Measurements from ENCODE around the gene BCL2. TPM values are rescaled to one million over a fixed set of nuclear protein-coding genes. Genes with fewer than 3 reads are reported as not detected.

Gene BCL2
- total and polyA plus RNA-seq, 7 donors, result 1.1 to 27.0 (median 8.9) TPM

DNA sequence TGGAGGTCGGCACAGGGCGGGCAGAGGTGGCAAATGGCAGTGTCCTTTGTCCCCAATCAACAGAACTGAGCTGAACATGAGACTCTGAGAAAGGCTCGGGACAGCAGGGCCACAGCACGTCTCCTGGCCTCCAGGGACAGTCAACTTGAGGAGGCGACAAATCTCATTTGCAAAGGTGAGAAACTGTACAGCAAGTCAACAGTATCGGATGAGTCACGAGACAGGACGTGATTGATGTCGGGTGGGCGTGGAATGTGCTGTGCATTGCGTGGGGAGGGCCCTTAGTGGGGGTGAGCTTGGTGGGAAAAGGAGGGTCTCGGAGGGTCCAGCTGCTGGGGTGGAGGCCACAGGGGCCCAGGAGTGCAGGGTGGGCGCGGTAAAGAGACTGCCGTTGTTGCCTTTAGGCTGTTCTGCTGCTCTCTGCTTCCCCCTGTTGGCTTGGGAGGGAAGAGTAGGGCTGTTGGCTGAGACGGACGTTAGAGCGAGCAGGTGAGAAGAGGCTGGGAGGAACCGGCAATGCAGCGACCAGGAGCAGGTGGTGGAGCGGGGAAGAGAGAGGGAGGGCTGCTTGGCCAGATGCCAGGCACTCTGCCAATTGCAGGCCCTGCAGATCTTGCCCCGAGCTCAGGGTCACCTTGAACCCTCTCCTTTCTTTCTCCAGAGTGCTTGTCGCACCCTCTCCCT is 164.3 kb downstream of the BCL2 start:
- intact Hi-C loops (cut with DNase I), result loop anchor here in 1 of 2 donors (5.0 kb wide), 5 partner anchors 37 to 162 kb away; partner anchors contain the start of gene BCL2
- Histone ChIP-seq H3K27ac (peak overlapping the region; percentile 82), H3K9me3 (no peaks in the 10 kb centered on the region), H3K4me1 (peaks cover 35% of the 10 kb centered on the region), H3K36me3 (ENCODE audit: insufficient read depth in 1 of 2, low read depth in 1 of 2) (no peaks in the 10 kb centered on the region), H3K27me3 (ENCODE audit: insufficient read depth in 3 of 3, low read length in 2 of 3) (no peaks in the 10 kb centered on the region), H3K4me3 (peak overlapping the region; percentile 54)
- 22 to 34% (median 25%) methylated on average over 22 to 23 of the region's 23 CpGs for WGBS, 3 donors
- DNase-seq (peak; percentile 60 to 82), ATAC-seq (peak; percentile 86 to 92 (median 89))
- TF ChIP-seq, protein P1, sequence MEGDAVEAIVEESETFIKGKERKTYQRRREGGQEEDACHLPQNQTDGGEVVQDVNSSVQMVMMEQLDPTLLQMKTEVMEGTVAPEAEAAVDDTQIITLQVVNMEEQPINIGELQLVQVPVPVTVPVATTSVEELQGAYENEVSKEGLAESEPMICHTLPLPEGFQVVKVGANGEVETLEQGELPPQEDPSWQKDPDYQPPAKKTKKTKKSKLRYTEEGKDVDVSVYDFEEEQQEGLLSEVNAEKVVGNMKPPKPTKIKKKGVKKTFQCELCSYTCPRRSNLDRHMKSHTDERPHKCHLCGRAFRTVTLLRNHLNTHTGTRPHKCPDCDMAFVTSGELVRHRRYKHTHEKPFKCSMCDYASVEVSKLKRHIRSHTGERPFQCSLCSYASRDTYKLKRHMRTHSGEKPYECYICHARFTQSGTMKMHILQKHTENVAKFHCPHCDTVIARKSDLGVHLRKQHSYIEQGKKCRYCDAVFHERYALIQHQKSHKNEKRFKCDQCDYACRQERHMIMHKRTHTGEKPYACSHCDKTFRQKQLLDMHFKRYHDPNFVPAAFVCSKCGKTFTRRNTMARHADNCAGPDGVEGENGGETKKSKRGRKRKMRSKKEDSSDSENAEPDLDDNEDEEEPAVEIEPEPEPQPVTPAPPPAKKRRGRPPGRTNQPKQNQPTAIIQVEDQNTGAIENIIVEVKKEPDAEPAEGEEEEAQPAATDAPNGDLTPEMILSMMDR (IDR thresholded peaks at IDR 0.05), result peak; percentile 76

DNA sequence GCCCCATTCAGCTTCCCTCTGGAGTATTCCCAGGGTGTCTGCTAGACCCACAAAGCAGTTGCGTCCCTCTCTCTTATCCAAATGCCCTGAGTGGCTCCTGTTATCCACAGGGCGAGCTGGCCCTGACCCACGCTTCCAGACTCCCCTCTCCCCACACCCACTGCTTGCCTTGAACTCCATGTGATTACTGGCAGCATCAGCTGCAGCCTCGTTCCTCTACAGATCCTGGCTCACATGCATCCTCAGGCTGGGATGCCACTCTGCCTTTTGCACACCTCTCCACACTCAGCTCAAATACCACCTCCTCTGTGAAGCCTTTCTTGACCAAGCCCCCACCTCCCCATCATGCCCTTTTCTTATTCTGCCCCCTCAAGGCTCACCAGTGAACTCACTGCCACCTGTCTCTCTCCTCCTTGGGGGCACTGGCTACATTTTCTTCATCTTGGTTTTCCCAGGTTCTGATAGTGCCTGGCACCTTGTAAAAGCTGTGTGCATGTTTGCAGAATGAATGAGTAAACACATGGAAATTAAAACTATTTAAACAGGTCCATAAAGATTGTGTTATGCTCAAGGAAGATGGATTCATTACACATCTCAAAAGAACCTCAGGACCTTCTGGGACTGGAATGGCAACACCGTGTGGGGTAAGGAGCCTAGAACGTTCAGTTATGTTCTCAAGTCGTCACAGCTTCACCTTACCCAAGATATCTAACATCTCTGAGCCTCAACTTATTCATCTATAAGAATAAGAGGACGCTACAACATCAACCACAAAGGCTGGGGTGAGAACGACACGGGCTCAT is 165.0 kb downstream of the BCL2 start:
- Histone ChIP-seq H3K9me3 (no peaks in the 10 kb centered on the region), H3K27ac (peak overlapping the region; percentile 82), H3K36me3 (ENCODE audit: insufficient read depth in 1 of 2, low read depth in 1 of 2) (no peaks in the 10 kb centered on the region), H3K27me3 (ENCODE audit: insufficient read depth in 3 of 3, low read length in 2 of 3) (no peaks in the 10 kb centered on the region), H3K4me1 (peaks cover 33% of the 10 kb centered on the region), H3K4me3 (peak overlapping the region; percentile 54)
- WGBS, 3 donors, result 70 to 75% (median 71%) methylated on average over 10 of the region's 10 CpGs
- ATAC-seq (no peak), DNase-seq (no peak)
- intact Hi-C loops (cut with DNase I), result loop anchor here in 1 of 2 donors (5.0 kb wide), 6 partner anchors 37 to 163 kb away; partner anchors contain the start of gene BCL2
- TF ChIP-seq, protein P1 (IDR thresholded peaks at IDR 0.05), result no peak

DNA sequence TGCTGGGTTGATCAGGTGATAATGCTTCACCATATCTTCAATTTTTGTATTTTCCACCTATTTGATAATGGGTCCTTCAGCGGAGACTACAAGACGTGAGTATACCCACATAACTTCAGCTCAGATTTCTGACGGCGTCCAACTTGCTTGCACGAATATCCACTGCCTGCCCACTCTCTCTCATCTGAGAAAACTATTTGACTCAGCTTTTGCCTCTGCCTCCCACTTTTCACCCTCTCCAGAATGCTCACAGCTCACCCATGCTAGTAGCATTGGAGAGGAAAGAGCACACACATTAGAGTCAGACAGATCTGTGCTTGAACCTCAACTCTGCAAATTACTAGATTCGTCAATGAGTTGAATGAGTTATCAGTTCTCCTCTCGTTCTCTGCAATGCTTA is 166.8 kb downstream of the BCL2 start:
- ATAC-seq (no peak), DNase-seq (no peak)
- 65 to 91% (median 74%) methylated on average over 7 of the region's 7 CpGs for WGBS, 3 donors
- Histone ChIP-seq H3K4me3 (no peak overlapping the region), H3K27ac (no peak overlapping the region), H3K9me3 (no peaks in the 10 kb centered on the region), H3K4me1 (peaks cover 46% of the 10 kb centered on the region), H3K36me3 (ENCODE audit: insufficient read depth in 1 of 2, low read depth in 1 of 2) (no peaks in the 10 kb centered on the region), H3K27me3 (ENCODE audit: insufficient read depth in 3 of 3, low read length in 2 of 3) (no peaks in the 10 kb centered on the region)
- intact Hi-C loops (cut with DNase I), result loop anchor here in 1 of 2 donors (5.0 kb wide), 1 partner anchor 45 kb away; no protein-coding TSS in a partner anchor
- TF ChIP-seq, protein P1 (IDR thresholded peaks at IDR 0.05), result no peak

DNA sequence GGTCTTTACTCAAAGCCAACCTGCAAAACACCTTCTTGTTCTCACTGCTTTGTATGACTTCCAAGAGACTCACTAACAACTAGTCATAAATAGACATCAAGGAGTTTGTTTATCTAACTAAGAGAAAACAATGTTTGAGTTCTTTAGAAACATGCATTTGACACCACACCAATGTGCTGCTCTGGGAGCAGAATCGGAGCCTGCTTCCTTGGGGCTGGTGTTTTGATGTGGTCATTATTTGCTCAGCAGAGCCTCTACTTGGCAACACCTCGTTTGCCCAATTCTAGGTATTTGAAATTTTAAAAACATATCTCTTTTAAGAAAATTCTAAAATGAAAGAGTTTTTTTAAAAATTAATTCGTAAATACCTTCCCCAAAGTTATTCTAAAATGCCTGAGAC is 167.5 kb downstream of the BCL2 start:
- Histone ChIP-seq H3K27ac (no peak overlapping the region), H3K4me3 (no peak overlapping the region), H3K36me3 (ENCODE audit: insufficient read depth in 1 of 2, low read depth in 1 of 2) (no peaks in the 10 kb centered on the region), H3K4me1 (peaks cover 42% of the 10 kb centered on the region), H3K27me3 (ENCODE audit: insufficient read depth in 3 of 3, low read length in 2 of 3) (no peaks in the 10 kb centered on the region), H3K9me3 (no peaks in the 10 kb centered on the region)
- no peak for ATAC-seq
- DNase-seq, result no peak
- intact Hi-C loops (cut with DNase I), result loop anchor here in 1 of 2 donors (5.0 kb wide), 1 partner anchor 45 kb away; no protein-coding TSS in a partner anchor
- TF ChIP-seq, protein P1 (IDR thresholded peaks at IDR 0.05), result no peak
- 68 to 91% (median 78%) methylated on average over 3 of the region's 3 CpGs for WGBS, 3 donors
